ENCODE measurements around the gene GRHL3. TPM values are rescaled to one million over a fixed set of nuclear protein-coding genes. Genes with fewer than 3 reads are reported as not detected.

The GRHL3 gene
- total and polyA plus RNA-seq, 10 of the 15 experiments (the other 5 are each of a cell fraction or from before 2014, with no cell fraction given), result 0.07 to 0.87 (median 0.34) TPM

- peak; percentile 74 for TF ChIP-seq SPI1 (IDR thresholded peaks at IDR 0.05; ENCODE audit: borderline replicate concordance, insufficient read depth, low read depth, low read length)
- TF ChIP-seq CREB1 (IDR thresholded peaks at IDR 0.05; ENCODE audit: low read depth), result peak; percentile 93
- TF ChIP-seq TARDBP (IDR thresholded peaks at IDR 0.05; ENCODE audit: borderline replicate concordance), result no peak
- no peak for TF ChIP-seq RBBP5 (conservative IDR thresholded peaks at IDR 0.05)
- TF ChIP-seq BHLHE40 (IDR thresholded peaks at IDR 0.05; ENCODE audit: borderline replicate concordance in 1 of 2, low read depth in 2 of 2, low read length in 1 of 2), result no peak
- TF ChIP-seq RB1 (IDR thresholded peaks at IDR 0.05; ENCODE audit: borderline replicate concordance), result no peak
- no peak for TF ChIP-seq MTA3 (IDR thresholded peaks at IDR 0.05; ENCODE audit: borderline replicate concordance, low read length)
- peak; percentile 37; the same call in 1 of the 2 replicates for TF ChIP-seq NFYB (IDR thresholded peaks at IDR 0.05; ENCODE audit: insufficient read depth, low read depth, low read length)
- TF ChIP-seq, protein P1, sequence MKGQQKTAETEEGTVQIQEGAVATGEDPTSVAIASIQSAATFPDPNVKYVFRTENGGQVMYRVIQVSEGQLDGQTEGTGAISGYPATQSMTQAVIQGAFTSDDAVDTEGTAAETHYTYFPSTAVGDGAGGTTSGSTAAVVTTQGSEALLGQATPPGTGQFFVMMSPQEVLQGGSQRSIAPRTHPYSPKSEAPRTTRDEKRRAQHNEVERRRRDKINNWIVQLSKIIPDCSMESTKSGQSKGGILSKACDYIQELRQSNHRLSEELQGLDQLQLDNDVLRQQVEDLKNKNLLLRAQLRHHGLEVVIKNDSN (IDR thresholded peaks at IDR 0.05; ENCODE audit: borderline replicate concordance, extremely low read length, insufficient read depth, low read depth, low read length), result no peak
- 0 out of 2 replicates have a peak, but pooled peaks have one; percentile 17 for TF ChIP-seq JUNB (IDR thresholded peaks at IDR 0.05)
- TF ChIP-seq PKNOX1 (IDR thresholded peaks at IDR 0.05), result no peak
- no peak for TF ChIP-seq ZBTB4 (CRISPR knock-in tag; IDR thresholded peaks at IDR 0.05)
- TF ChIP-seq TAF1 (IDR thresholded peaks at IDR 0.05; ENCODE audit: borderline replicate concordance, low read depth, low read length), result no peak
- no peak for TF ChIP-seq SUPT20H (IDR thresholded peaks at IDR 0.05; ENCODE audit: borderline replicate concordance, control insufficient read depth, low read depth, low read length)
- no peak for TF ChIP-seq CBX3 (IDR thresholded peaks at IDR 0.05; ENCODE audit: borderline replicate concordance, low read depth)
- no peak for TF ChIP-seq EGR1 (IDR thresholded peaks at IDR 0.05; ENCODE audit: borderline replicate concordance in 1 of 2, low read depth in 2 of 2, low read length in 2 of 2)
- TF ChIP-seq MAX (IDR thresholded peaks at IDR 0.05; ENCODE audit: low read depth, low read length), result no peak
- TF ChIP-seq IKZF1 (conservative IDR thresholded peaks at IDR 0.05), result no peak
- TF ChIP-seq PAX5 (IDR thresholded peaks at IDR 0.05; ENCODE audit: borderline replicate concordance, low read depth, low read length), result peak; percentile 78; the same call in 1 of the 2 replicates
- peak; percentile 30; the same call in 1 of the 2 replicates for TF ChIP-seq EED (IDR thresholded peaks at IDR 0.05; ENCODE audit: low read depth)
- no peak for TF ChIP-seq BACH1 (IDR thresholded peaks at IDR 0.05; ENCODE audit: borderline replicate concordance)
- no peak for TF ChIP-seq STAT3 (IDR thresholded peaks at IDR 0.05; ENCODE audit: low read depth, low read length)
- no peak for TF ChIP-seq SUZ12 (IDR thresholded peaks at IDR 0.05; ENCODE audit: unreplicated experiment)
- TF ChIP-seq MYC (IDR thresholded peaks at IDR 0.05; ENCODE audit: insufficient read depth, insufficient read length, insufficient replicate concordance, low read length, severe bottlenecking), result no peak
- no peak for TF ChIP-seq HDAC6 (IDR thresholded peaks at IDR 0.05; ENCODE audit: unreplicated experiment)
- no peak for TF ChIP-seq ZNF384 (IDR thresholded peaks at IDR 0.05; ENCODE audit: borderline replicate concordance, low read depth, low read length)
- no peak for TF ChIP-seq ZSCAN29 (IDR thresholded peaks at IDR 0.05)
- peak; percentile 24 for TF ChIP-seq RUNX3 (IDR thresholded peaks at IDR 0.05; ENCODE audit: low read length)
These were observed 53.9 kb downstream of the GRHL3 start (continued) for GRCh38 chr1:24373044-24373443.
